Activated CD8-positive, alpha-beta memory T cell treated with anti-CD3 and anti-CD28 coated beads, Interleukin-2, amount 50 U/mL, for 24 hours (primary cell): ENCODE measurements around the gene TMEM151B.
"Not testable (repeated sequence)": the region's sequence is repeated elsewhere in the genome, so short reads cannot be mapped to it uniquely, and the experiment has no call there.

Source experiments
- DNase-seq: peaks from one replicate; pipeline ENCODE4 v3.0.0-alpha.2; 2020; ENCODE audit errors: extremely low read depth

The TMEM151B gene

GRCh38 chr6:44304282-44305199, 34.3 kb downstream of the TMEM151B start:
- no peak for DNase-seq

DNA sequence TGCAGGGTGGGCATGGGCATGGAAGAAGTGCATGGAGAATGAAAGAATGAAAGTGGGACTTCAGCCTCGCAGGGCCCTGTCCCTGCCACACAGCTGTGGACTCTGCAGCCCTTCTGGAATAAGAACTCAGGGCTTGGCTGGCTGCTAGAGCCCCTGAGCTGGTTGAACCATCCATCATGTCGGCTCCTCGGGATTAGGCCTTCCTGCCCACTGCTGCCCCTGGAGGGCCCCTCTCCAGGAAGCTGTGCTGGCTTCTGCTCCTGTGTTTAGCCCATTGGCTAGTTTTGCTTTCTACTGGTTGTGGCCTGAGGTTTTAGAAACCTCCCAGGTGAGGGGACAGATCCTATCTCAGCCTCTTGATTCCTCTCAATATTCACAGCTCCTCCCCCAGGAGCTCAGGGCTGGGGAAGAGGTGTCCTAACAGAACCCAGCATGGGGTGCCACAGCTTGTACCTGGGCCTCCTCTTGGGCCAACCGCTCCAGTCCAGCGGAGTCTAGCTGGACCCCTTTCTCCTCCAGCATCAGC, 35.0 kb downstream of the TMEM151B start:
- DNase-seq: no peak

GRCh38 chr6:44306710-44307109, 36.5 kb downstream of the TMEM151B start:
- DNase-seq: no peak

- no peak for DNase-seq
Measured at GRCh38 chr6:44307217-44307616, 37.0 kb downstream of the TMEM151B start.

DNA sequence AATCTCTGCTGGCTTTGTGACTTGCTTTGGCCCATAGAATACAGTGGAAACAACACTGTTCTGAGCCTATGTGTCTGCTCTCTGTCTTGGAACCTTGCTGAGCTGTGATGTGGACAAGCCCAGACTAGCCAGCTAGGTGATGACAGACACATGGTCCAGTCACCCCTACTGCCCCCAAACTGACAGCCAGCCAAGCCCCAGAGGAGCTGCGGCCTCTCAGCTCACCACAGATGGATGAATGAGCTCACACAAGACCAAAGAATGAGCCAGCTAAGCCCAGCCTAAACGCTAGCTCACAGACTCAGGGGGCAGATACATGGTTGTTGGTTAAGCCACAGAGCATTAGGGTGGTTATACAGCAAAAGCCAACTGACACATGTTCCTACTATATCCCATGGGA, 38.8 kb downstream of the TMEM151B start:
- no peak for DNase-seq

GRCh38 chr6:44309631-44310030, 39.4 kb downstream of the TMEM151B start:
- DNase-seq: no peak

GRCh38 chr6:44310241-44310640, 40.0 kb downstream of the TMEM151B start:
- DNase-seq: no peak

DNA sequence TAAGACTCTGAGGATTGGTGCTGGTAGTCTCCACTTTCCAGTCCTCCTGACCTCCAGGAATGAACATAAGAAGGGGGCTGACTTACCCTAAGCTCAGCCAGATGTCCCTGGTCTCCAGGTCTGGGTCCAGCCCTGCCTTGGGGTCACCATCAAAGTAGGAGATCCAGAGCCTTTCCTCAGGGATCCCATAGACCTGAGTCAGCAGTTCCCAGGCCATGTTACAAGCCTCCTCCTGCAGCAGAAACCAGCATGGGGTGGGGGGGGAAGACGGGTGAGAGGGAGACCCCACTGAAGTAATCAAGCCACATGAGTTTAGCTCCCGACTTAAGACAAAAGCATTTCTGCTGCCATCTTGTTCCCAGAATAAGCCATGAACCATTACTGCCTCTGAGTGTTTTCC, 41.1 kb downstream of the TMEM151B start:
- DNase-seq: no peak

DNA sequence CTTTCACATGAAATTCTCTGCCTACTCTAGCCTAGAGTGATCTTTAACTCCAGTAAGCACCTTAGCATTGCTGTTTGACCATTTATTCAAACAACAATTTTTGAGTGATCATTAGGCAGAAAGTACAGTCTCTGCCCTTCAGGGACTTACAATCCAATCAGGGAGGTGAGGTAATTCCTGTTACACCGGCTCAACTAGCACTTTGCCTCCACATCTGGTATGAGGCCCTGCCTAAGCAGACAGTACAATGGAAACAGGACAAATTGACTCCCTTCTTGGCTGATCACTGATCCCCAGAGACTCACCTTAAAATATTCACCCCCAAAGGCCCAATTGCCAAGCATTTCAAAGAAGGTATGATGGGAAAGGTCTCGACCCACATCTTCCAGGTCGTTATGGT, 41.5 kb downstream of the TMEM151B start:
- DNase-seq: no peak

GRCh38 chr6:44312901-44313788, 42.9 kb downstream of the TMEM151B start, which contains the start of gene AARS2:
AARS2 (minus strand) TSS chr6:44313347; CDS start chr6:44313323, 24 bp downstream.
- peak; percentile 82 for DNase-seq

DNA sequence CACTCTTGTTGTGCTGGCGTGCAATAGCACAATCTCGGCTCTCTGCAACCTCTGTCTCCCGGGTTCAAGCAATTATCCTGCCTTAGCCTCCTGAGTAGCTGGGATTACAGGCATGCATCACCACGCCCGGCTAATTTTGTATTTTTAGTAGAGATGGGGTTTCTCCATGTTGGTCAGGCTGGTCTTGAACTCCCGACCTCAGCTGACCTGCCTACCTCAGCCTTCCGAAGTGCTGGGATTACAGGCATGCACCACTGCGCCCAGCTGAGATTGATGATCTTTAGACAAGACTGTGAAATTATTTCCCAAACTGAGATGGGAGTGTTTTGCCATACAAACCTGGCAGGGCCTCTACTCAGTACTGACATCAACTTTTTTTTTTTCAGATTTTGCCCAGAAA, 44.4 kb downstream of the TMEM151B start:
- not testable (repeated sequence) for DNase-seq

- DNase-seq: no peak
Measured at GRCh38 chr6:44315516-44315915, 45.3 kb downstream of the TMEM151B start.

DNA sequence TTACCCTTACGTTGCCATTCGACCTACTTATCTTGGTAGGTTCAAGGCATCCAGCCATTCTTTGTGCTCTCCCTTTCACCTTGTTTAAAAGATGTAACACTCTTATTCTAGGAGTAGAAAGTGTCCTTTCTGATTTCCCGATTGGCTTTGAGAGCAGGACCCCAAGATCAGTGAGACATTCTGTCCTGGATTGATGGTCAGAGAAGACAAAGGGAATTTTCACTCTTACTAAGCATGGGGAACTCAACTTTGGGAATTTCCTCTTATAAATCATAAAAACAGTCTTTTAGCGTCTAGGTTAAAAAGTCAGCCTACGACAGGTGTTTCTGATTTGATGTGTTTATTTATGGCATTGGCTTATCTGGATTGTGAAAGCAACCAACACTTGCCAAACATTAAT, 45.7 kb downstream of the TMEM151B start:
- DNase-seq: no peak

DNA sequence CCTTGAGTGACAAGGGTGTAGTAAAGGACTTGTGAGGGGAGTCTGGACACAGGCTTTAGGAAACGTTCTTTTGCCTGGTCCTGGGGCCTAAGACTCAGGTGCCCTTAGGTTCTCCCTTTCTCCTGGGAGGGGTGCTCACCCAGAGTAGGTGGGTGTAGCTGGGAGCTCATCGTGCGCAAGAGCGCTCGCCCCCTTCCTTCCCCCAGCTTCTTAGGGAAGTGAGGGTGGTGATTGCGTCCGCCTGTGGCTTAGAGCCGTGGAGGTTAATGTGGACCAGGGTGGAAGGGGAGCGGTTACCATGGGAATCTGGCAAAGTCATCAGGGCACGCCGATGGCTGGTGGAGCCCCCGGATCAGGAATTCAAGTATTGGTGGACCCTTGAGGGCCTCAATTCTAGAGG, 46.2 kb downstream of the TMEM151B start:
- no peak for DNase-seq

GRCh38 chr6:44317136-44317631, 46.9 kb downstream of the TMEM151B start:
- not testable (repeated sequence) for DNase-seq

DNA sequence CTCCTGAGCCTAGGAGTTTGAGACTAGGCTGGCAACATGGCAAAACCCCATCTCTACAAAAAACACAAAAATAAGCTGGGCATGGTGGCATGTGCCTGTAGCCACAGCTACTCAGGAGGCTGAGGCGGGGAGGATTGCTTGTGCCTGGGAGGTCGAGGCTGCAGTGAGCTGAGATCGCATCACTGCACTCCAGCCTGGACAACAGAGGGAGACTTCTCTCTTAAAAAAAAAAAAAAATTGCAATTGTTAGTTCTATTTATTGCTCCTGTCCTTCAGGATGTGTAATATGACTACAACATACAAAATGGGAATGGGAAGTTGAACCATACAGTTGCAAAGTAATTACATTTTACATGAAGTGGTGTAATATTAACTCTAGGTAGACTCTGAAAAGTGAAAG, 51.0 kb downstream of the TMEM151B start:
- no peak for DNase-seq

DNA sequence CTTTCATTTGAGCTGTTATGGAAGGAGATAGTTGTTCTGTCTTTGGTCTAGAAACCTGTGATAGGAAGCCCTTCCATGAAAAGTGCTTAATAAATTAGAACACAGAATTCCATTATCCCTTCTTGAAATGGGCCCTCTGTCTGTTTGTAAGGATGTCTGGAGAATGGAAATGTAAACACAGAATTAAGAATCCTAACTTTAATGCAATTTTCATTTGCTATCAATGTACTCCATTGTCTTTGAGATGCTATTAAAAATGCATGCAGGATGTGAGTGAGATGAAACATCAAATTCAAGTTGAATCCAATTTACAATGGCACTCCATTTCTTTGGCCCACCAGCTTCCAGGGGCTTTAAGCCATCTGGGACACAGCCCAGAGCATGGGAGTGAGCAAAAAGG, 56.8 kb downstream of the TMEM151B start:
- DNase-seq: no peak

DNA sequence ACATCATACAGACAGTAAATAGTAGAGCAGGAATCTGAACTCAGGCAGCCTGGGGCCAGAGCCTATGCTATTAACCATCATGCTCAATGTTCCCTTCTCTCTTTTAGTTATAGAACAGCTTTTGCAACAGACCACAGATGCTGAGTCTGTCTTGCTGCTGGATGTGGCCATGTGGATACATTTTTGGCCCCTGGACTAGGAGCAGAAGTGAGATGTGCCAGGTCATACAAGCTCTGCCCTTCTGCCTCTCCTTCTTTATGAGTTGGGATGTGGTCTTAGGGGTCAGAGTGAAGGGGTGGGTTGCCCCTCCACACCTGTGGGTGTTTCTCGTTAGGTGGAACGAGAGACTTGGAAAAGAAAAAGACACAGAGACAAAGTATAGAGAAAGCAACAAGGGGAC, 57.5 kb downstream of the TMEM151B start:
- DNase-seq: no peak

GRCh38 chr6:44328203-44328602, 58.0 kb downstream of the TMEM151B start:
- not testable (repeated sequence) for DNase-seq

GRCh38 chr6:44329858-44330257, 59.6 kb downstream of the TMEM151B start:
- DNase-seq: no peak

DNA sequence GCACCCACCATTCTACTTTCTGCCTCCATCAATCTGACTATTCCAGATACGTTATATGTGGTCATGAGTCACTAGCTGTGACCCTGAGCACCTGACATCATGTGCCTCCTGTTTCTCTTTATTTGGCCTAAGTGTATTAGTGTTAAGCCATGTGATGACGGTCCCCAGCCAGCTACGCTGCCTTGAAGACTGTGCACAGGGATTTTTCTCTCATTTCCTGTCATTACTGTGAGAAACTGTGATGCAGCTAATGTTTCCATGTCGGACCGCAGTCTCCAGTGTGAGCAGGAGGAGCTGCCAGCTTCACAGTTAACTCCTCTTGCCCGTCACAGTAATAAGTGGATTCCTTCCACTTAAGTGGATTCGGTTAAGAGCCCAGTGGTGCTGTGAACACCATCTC, 62.3 kb downstream of the TMEM151B start:
- DNase-seq: no peak

DNA sequence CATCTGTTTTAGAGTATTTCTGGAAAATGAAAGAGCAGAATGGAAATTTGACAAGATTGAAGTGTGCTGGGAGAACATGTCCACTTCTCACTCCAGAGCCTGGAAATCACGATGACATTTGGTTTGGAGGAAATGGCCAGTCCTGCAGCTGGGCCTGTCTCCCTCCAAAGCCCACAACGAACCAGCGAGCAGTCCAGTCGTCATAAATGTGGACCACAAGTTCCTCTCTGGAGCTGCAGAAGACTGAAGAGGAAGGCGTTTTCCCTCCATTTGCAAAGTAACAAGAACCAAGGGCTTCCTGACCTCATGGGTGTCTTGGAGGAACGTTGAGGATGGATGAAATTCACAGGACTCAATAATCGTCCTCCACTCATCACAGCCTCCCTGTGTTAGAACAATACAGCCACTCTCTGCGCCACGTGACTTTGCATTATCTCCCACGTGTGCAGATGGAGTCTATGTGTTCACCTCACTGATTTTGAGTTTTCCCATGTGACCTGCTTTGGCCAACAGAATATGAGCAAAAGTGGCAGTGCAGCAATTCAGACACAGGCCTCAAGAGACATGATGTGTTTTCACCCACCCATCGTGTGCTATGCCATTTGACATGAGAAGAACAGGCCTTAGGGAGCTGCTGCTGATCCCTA, 63.1 kb downstream of the TMEM151B start:
- no peak for DNase-seq
